Ureter (tissue), 1 donor: ENCODE measurements around the gene ABCB10. TPM values are rescaled to one million over a fixed set of nuclear protein-coding genes. Genes with fewer than 3 reads are reported as not detected.
"Not testable (repeated sequence)": the region's sequence is repeated elsewhere in the genome, so short reads cannot be mapped to it uniquely, and the experiment has no call there.

Experiments used
- DNase-seq: peaks from one replicate; pipeline ENCODE4 v3.0.0-alpha.2; 2020; ENCODE audit warnings: low spot score
- total RNA-seq: library from RNA; stranded (reverse); gene quantifications from one replicate; pipeline ENCODE4 v1.2.4, GENCODE V29; 2023
- donor health status: DM: yes; HTN: yes; CAD: no.

ABCB10 gene
- total RNA-seq, 1 donor from 2014 or later = 13.7 TPM

DNA sequence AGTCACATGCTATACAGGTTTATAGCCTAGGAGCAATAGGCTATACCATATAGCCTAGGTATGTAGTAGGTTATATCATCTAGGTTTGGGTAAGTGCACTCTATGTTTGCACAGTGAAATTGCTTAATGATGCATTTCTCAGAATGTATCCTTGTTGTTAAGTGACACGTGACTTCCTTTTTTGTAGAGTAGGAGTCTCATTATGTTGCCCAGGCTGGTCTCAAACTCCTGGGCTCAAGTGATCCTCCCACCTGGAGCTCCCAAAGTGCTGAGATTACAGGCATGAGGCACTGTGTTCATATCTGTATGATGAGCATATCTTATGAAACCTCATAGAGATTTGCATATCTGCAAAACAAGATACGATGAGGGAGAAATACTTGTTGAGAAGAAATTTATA, 13.8 kb upstream of the ABCB10 start:
- DNase-seq = no peak

GRCh38 chr1:229570891-229571516, 12.5 kb upstream of the ABCB10 start:
- DNase-seq = no peak

GRCh38 chr1:229570305-229570704, 11.8 kb upstream of the ABCB10 start:
- DNase-seq = no peak

DNA sequence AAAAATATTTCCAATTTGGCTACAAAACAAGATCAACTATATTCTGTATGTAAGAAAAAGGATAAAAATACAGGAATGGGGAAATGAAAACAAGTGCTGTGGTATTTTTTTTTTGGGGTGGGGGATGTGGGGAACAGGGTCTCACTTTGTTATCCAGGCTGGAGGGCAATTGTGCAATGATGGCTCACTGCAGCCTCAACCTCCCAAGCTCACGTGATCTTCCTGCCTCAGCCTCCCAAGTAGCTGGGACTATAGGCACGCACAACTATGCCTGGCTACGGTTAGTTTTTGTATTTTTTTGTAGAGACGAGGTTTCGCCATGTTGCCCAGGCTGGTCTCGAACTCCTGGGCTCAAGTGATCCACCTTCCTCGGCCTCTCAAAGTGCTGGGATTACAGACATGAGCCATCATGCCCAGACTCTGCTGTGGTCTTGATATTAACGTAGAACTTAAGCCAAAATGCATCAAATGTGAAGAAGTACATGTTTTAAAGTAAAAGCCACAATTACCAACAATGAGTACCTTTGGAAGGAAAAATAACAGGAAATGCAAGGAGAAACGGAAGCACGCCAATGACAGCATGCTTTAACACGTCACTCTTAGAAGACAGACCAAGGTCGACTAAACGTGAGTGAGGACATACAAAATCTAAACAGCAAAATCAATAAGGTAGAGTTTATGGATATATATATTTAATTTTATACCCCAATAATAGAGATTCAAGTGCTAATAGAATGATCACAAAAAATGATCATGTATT, 8.8 kb upstream of the ABCB10 start:
- no peak for DNase-seq

DNA sequence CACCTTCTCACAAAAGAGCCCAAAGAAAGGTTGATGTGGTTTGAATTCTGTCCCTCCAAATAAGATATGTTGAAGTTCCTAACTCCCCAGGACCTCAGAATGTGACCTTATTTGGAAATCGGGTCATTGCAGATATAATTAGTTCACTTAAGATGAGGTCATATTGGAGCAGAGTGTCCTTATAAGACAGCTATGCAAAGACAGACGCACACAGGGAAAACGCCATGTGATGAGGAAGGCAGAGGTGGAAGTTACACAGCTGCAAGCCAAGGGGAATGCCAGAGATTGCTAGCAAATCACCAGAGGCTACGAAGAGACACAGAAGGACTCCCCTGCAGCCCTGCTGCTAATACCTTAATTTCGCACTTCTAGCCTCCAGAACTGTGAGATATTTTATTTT, 5.2 kb upstream of the ABCB10 start:
- DNase-seq = peak; percentile 52

GRCh38 chr1:229563241-229563640, 4.7 kb upstream of the ABCB10 start:
- no peak for DNase-seq

- no peak for DNase-seq
Measured at GRCh38 chr1:229562686-229563085, 4.2 kb upstream of the ABCB10 start.

DNA sequence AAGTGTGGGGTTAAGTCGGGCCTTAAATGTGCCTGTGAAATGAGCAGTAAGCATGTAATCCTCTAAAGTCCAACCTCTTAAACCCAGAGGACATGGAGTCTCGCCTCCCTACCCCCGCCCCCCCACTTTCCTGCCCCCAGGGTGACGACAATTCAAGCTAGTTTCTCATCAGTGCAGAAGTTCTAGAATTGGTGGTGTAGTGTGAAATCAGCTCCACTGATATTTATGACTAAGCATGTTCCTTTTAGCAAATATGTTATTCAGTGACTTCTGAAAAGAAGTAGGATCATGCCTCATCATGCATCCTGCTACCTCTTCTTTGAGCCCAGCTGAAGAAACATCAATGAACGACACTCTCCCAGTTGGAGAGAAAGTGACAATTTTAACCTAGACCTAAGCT, 2.6 kb upstream of the ABCB10 start:
- DNase-seq = no peak

GRCh38 chr1:229560124-229560523, 1.6 kb upstream of the ABCB10 start:
- DNase-seq = not testable (repeated sequence)

DNA sequence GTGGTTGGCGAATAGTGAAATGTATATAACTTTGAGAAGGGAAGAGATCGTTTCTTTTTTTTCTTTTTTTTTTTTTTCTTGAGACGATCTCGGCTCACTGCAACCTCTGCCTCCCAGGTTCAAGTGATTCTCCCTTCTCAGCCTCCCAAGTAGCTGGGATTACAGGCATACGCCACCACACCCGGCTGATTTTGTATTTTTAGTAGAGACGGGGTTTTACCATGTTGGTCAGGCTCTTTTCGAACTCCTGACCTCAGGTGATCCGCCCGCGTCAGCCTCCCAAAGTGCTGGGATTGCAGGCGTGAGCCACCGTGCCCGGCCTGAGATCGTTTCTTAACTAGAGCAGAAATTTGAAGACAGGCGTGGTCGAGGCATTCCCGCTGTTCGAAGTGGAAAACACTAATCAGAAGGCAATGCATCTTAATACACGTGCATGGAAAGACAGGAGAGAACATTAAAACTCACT, 862 bp upstream of the ABCB10 start:
- DNase-seq = not testable (repeated sequence)

DNA sequence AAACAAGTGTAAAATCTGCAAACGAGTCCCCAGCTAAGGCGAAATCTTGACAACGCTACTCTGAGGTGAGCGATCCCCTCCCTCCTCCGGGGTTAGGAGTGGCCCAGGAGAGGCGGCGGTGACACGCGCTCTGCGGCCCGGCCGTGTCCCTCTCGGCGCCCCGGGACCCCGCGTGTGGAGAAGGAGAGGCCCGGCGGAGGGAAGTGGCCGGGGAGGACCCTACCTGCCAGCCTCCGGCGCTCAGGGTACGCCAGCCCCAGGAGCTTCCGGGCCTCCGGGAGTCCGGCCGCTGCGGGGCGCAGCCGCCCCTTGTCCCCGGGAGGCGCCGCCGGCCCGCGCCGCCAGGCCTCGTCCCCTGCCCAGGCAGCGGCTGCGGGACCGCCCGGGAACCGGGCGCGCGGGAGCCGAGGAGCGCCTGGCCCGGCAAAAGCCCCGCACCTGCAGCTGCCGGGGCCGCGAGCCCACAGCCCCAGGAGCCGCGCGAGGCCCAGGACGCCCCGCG, 543 bp downstream of the ABCB10 start:
- peak; percentile 55 for DNase-seq

- DNase-seq = no peak
Measured at GRCh38 chr1:229557200-229557850, 1.2 kb downstream of the ABCB10 start.

GRCh38 chr1:229554886-229555621, 3.5 kb downstream of the ABCB10 start:
- DNase-seq = no peak

DNA sequence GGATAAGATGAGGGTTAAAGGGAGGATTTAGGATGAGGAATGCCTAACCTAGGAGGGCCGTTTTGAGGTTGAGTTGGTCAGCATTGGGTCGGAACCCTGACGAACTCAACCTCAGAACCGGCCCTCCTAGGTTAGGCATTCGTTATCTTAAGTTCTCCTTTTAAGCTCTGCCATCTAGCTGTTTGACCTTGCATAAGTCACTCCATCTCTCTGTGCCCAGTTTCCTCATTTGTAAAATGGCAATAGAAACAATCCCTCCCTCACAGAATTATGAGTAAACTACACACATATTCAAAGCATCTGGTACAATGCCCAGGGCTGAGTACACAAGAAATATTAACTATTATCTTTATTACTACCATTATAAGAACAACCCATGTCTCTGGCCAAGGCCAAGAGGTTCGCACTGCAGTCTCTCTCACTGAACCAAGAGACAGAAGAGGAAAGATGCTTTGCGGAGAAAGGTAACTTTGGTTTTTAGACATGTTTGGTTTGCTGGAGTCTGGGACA, 4.8 kb downstream of the ABCB10 start:
- no peak for DNase-seq

DNA sequence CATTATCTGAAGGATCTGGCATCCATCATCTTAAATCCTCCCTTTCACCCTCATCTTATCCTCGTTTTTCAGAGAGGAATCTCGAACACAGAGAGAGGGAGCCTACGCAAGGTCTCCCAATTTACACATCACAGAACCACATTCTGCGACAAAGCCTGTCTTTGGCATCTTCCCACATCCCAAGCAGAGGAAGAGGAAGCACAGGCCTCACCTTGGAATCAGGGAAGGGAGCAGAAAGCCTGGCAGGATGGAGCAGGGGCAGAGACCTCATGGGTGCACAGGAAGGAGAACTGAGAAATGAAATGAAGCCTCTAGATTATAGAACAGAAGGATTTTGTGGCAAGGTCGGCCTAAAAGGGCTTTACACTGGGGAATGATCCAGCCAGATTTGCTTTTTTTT, 5.8 kb downstream of the ABCB10 start:
- DNase-seq = no peak

- no peak for DNase-seq
Measured at GRCh38 chr1:229550812-229551567, 7.5 kb downstream of the ABCB10 start.

- no peak for DNase-seq
Measured at GRCh38 chr1:229547542-229547941, 11.0 kb downstream of the ABCB10 start.

DNA sequence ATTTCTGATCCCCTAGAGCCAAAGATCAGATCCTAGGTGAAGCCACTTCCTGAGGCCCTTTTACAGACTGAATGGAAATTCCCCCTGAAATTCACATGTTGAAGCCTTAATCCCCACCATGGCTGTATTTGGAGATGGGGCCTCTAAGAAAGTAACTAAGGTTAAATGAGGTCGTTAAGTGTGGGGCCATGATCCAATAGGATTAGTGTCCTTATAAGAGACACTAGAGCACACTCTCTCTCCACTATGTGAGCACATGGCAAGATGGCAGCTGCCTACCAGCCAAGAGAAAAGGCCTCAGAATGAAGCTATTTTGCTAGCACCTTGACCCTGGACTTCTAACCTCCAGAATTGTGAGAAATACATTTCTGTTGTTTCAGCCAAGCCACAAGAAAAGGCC, 13.9 kb downstream of the ABCB10 start:
- no peak for DNase-seq

DNA sequence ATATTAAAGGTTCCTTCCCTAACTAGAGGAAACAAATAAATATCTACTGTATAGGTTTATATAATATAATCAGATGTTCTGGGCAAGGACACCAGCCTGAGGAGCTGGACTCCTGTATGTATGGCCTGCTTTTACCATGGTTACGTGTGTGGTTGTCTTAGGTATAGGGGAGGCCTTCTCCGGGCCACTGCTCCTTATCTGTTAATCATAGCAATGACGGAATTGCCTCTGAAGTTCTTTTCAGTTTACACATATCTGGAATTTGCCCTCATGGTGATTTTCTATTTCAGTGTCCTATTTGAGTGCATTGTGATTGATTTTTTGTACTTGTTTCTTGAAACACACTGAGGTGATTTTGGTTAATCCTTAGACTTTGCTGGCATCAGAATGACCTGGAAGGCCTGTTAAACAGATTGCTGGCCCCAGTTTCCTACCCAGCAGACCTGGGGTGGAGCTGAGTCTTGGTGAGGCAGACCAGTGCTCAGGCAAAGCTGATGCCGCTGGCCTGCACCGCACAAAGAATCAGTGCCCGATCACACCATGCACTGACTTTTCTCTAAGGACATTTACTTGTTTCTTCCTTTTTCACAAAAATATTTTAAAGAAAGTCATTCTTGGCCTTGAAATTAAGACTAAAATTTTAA, 18.5 kb downstream of the ABCB10 start:
- no peak for DNase-seq

- no peak for DNase-seq
Measured at GRCh38 chr1:229538945-229539344, 19.6 kb downstream of the ABCB10 start.

DNA sequence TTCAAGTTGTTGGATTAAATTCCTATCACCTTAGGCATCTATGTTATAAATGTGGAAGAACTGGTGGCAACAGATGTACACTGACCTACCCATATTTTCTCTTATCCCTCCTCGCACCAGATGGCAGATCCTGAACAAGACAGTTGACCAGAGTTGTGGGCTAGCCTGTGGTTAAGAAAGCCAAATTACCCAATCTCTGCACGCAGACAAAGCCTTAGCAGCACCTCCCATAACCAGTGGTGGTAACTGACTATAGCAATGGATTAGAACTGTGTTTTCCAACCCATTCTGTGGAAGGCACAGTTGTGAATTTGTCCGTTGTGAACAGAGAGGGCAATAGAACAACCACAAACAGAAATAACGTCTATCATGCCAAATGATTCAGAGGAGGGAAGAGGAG, 20.6 kb downstream of the ABCB10 start:
- DNase-seq = no peak
